ENCODE measurements around the gene SNTB2.

SNTB2 gene

DNA sequence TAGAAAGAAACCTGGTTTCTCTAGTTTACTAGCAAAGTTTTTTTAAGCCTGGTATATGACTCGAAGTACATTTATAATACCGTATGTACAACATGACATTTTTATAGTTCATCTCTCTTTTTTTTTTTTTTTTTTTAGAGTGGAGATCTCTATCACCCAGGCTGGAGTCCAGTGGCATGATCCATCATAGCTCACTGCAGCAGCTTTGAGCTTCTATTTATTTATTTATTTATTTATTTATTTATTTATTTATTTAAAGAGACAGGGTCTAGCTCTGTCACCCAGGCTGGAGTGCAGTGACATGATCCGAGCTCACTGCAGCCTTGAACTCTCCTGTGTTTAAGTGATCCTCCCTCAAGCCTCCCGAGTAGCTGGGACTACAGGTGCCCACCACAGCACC lies 98.3 kb downstream of the SNTB2 start:
- TF ChIP-seq CEBPB (IDR thresholded peaks at IDR 0.05) = no peak
- TF ChIP-seq, protein P1, sequence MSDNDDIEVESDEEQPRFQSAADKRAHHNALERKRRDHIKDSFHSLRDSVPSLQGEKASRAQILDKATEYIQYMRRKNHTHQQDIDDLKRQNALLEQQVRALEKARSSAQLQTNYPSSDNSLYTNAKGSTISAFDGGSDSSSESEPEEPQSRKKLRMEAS (IDR thresholded peaks at IDR 0.05) = no peak
- TF ChIP-seq FOXM1 (IDR thresholded peaks at IDR 0.05; ENCODE audit: borderline replicate concordance, low read depth) = no peak
- TF ChIP-seq TEAD4 (IDR thresholded peaks at IDR 0.05) = no peak
- no peak for TF ChIP-seq EP300 (IDR thresholded peaks at IDR 0.05; ENCODE audit: borderline replicate concordance)
- TF ChIP-seq NFIC (IDR thresholded peaks at IDR 0.05) = no peak
- no peak for TF ChIP-seq TAF1 (IDR thresholded peaks at IDR 0.05; ENCODE audit: low read depth)
- TF ChIP-seq, protein P2, sequence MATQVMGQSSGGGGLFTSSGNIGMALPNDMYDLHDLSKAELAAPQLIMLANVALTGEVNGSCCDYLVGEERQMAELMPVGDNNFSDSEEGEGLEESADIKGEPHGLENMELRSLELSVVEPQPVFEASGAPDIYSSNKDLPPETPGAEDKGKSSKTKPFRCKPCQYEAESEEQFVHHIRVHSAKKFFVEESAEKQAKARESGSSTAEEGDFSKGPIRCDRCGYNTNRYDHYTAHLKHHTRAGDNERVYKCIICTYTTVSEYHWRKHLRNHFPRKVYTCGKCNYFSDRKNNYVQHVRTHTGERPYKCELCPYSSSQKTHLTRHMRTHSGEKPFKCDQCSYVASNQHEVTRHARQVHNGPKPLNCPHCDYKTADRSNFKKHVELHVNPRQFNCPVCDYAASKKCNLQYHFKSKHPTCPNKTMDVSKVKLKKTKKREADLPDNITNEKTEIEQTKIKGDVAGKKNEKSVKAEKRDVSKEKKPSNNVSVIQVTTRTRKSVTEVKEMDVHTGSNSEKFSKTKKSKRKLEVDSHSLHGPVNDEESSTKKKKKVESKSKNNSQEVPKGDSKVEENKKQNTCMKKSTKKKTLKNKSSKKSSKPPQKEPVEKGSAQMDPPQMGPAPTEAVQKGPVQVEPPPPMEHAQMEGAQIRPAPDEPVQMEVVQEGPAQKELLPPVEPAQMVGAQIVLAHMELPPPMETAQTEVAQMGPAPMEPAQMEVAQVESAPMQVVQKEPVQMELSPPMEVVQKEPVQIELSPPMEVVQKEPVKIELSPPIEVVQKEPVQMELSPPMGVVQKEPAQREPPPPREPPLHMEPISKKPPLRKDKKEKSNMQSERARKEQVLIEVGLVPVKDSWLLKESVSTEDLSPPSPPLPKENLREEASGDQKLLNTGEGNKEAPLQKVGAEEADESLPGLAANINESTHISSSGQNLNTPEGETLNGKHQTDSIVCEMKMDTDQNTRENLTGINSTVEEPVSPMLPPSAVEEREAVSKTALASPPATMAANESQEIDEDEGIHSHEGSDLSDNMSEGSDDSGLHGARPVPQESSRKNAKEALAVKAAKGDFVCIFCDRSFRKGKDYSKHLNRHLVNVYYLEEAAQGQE (IDR thresholded peaks at IDR 0.05; ENCODE audit: low read depth) = no peak

DNA sequence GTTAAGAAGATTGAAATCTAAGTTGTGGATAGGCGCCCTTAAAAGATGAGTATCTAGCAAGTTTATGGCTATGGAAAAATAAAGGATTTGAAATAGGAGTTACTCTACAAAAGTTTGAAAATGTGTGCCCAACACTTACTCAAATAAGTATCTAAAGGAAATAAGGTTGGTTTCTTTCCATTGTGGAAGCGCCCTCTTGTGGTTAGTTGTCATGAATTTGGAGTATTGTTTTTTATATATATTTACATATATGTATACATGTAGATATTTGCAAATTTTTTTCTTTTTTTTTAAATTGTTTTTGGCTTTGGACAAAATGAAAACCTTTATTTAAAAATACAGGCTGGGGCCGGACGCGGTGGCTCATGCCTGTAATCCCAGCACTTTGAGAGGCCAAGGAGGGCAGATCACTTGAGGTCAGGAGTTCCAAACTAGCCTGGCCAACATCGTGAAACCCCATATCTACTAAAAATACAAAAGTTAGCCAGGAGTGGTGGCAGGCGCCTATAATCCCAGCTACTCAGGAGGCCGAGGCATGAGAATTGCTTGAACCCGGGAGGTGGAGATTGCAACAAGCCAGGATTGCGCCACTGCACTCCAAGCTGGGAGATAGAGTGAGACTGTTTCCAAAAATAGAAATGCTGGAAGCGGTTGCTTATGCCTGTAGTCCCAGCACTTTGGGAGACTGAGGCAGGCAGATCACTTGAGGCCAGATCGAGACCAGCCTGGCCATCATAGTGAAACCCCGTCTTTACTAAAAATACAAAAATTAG lies 100.2 kb downstream of the SNTB2 start:
- TF ChIP-seq, protein P3, sequence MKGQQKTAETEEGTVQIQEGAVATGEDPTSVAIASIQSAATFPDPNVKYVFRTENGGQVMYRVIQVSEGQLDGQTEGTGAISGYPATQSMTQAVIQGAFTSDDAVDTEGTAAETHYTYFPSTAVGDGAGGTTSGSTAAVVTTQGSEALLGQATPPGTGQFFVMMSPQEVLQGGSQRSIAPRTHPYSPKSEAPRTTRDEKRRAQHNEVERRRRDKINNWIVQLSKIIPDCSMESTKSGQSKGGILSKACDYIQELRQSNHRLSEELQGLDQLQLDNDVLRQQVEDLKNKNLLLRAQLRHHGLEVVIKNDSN (IDR thresholded peaks at IDR 0.05) = no peak
- TF ChIP-seq FOXM1 (IDR thresholded peaks at IDR 0.05; ENCODE audit: borderline replicate concordance, low read depth) (no peak), TCF12 (IDR thresholded peaks at IDR 0.05; ENCODE audit: low read depth) (no peak), RAD21 (IDR thresholded peaks at IDR 0.05; ENCODE audit: low read depth) (peak; percentile 63)

DNA sequence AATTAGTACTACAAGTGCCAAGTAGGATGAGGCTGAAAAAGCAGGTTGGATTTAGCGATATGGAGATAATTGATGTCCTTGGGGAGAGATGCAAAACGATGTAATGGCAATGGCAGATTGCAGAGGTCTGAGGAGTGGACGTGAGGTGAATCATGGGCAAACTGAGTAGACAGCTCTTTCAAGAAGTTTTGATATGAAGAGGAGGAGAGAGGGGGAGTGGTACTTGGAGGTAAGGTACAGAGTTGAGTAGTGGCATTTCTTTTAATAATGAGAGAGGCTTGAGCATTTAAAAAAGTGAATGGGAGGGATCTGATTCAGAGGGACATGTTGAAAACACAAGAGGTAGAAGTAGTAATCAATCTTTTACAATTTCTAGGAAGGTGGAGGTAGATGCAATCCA lies 106.4 kb downstream of the SNTB2 start:
- no peak for TF ChIP-seq ZBTB7A (IDR thresholded peaks at IDR 0.05; ENCODE audit: low read depth)
- no peak for TF ChIP-seq TCF12 (IDR thresholded peaks at IDR 0.05; ENCODE audit: low read depth)
- no peak for TF ChIP-seq NFIC (IDR thresholded peaks at IDR 0.05)

DNA sequence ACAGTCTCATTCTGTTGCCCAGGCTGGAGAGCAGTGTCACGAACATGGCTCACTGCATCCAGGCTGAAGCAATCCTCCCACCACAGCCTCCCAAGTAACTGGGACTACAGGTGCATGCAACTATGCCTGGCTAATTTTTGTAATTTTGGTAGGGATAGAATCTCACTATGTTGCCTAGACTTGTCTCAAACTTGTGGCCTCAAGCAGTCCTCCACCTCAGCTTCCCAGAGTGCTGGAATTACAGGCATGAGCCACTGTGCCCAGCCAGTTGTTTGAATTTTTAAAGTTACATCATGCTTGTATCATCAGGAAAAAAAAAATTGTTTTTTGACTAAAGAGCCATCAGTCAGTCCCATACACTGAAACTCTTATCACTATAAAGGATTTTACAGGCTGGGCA lies 107.1 kb downstream of the SNTB2 start:
- TF ChIP-seq TAF1 (IDR thresholded peaks at IDR 0.05; ENCODE audit: low read depth) = no peak
- no peak for TF ChIP-seq FOXM1 (IDR thresholded peaks at IDR 0.05; ENCODE audit: borderline replicate concordance, low read depth)
- TF ChIP-seq TCF12 (IDR thresholded peaks at IDR 0.05; ENCODE audit: low read depth) = no peak
- no peak for TF ChIP-seq YY1 (IDR thresholded peaks at IDR 0.05; ENCODE audit: low read depth)
- no peak for TF ChIP-seq RAD21 (IDR thresholded peaks at IDR 0.05; ENCODE audit: low read depth)
- no peak for TF ChIP-seq CEBPB (IDR thresholded peaks at IDR 0.05)
- no peak for TF ChIP-seq TEAD4 (IDR thresholded peaks at IDR 0.05)
- TF ChIP-seq EP300 (IDR thresholded peaks at IDR 0.05; ENCODE audit: borderline replicate concordance) = no peak
- TF ChIP-seq ZBTB7A (IDR thresholded peaks at IDR 0.05; ENCODE audit: low read depth) = no peak
- no peak for TF ChIP-seq EGR1 (IDR thresholded peaks at IDR 0.05)

DNA sequence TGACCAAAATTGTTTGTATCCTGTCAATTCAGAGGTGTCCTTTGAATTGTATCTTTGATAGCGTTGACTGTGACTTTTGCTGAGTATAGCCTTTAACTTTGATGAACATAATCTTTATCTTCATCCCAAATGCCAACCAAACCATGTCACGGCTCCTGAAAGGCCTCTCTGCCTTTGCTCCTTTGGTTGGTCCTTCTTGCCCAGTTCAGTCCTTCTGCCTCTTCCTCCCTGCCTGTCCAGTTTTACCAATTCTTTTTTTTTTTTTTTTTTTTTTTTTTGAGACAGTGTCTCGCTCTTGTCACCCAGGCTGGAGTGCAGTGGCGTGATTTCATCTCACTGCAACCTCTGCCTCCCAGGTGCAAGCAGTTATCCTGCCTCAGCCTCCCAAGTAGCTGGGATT lies 111.3 kb downstream of the SNTB2 start:
- TF ChIP-seq EP300 (IDR thresholded peaks at IDR 0.05; ENCODE audit: borderline replicate concordance) = no peak
- TF ChIP-seq YY1 (IDR thresholded peaks at IDR 0.05; ENCODE audit: low read depth) = no peak
- no peak for TF ChIP-seq ZBTB7A (IDR thresholded peaks at IDR 0.05; ENCODE audit: low read depth)
- no peak for TF ChIP-seq RAD21 (IDR thresholded peaks at IDR 0.05; ENCODE audit: low read depth)
- no peak for TF ChIP-seq TEAD4 (IDR thresholded peaks at IDR 0.05)
- TF ChIP-seq, protein P2 (IDR thresholded peaks at IDR 0.05; ENCODE audit: low read depth) = no peak
- no peak for TF ChIP-seq CREB1 (IDR thresholded peaks at IDR 0.05; ENCODE audit: low read depth)
- TF ChIP-seq CEBPB (IDR thresholded peaks at IDR 0.05) = no peak
- TF ChIP-seq FOXM1 (IDR thresholded peaks at IDR 0.05; ENCODE audit: borderline replicate concordance, low read depth) = no peak
- no peak for TF ChIP-seq TAF1 (IDR thresholded peaks at IDR 0.05; ENCODE audit: low read depth)
- no peak for TF ChIP-seq TCF12 (IDR thresholded peaks at IDR 0.05; ENCODE audit: low read depth)
- TF ChIP-seq, protein P3 (IDR thresholded peaks at IDR 0.05) = no peak
- no peak for TF ChIP-seq EGR1 (IDR thresholded peaks at IDR 0.05)

DNA sequence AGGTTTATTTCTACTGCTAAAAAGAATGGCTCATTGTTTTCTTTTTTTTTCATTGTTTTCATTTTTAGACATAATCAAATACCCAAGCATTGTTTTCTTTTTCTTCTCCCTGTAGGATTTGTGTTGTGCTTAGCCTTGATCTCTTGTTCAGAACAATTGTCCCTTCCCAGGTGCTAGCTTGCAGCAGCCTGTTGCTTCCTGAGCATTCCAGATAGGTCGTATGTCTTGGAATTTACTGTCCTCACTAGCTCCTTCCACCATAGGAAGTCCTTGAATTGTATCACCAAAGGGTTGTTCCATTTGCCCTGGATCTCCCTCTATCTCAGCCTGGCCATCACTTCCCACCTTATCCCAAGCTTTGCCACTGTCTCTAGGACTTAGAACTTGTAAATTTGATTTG lies 114.2 kb downstream of the SNTB2 start:
- TF ChIP-seq, protein P3 (IDR thresholded peaks at IDR 0.05) = no peak
- TF ChIP-seq TCF12 (IDR thresholded peaks at IDR 0.05; ENCODE audit: low read depth) = no peak
- TF ChIP-seq, protein P1 (IDR thresholded peaks at IDR 0.05) = no peak
- TF ChIP-seq YY1 (IDR thresholded peaks at IDR 0.05; ENCODE audit: low read depth) = no peak
- no peak for TF ChIP-seq TEAD4 (IDR thresholded peaks at IDR 0.05)
- no peak for TF ChIP-seq CREB1 (IDR thresholded peaks at IDR 0.05; ENCODE audit: low read depth)
- TF ChIP-seq, protein P2 (IDR thresholded peaks at IDR 0.05; ENCODE audit: low read depth) = no peak

Measured in Ishikawa (cell line).